OCI-LY3 (cell line): ENCODE measurements around the gene BTBD7.

Experiments used
- H2AFZ ChIP-seq: fragments of 200-600, 300-600 bp; shearing (Covaris generic); 2 replicates; pipeline ENCODE4 v1.6.0; 2014; ENCODE audit warnings: antibody characterized with exemption, low read depth, low read length
- H3K27ac ChIP-seq: fragments of 200-600, 300-600 bp; sonication (generic); 2 replicates; pipeline ENCODE4 v1.5.1; 2014; ENCODE audit warnings: mild to moderate bottlenecking, low read length, moderate library complexity, mixed read lengths
- H3K27me3 ChIP-seq: fragments of 200-600, 300-600 bp; sonication (generic); 2 replicates; pipeline ENCODE4 v1.6.1; 2014; ENCODE audit warnings: low read depth, low read length, mixed read lengths
- H3K36me3 ChIP-seq: fragments of 200-600, 300-600 bp; sonication (generic); replicated peaks from 2 replicates; pipeline ENCODE3; 2014; ENCODE audit warnings: low read depth, low read length, mixed read lengths
- H3K4me1 ChIP-seq: fragments of 300-600, 200-600 bp; sonication (generic); 2 replicates; pipeline ENCODE4 v1.6.1; 2014; ENCODE audit warnings: low read length, mixed read lengths
- H3K4me2 ChIP-seq: fragments of 200-600, 300-600 bp; sonication (generic); 2 replicates; pipeline ENCODE4 v1.6.1; 2014; ENCODE audit warnings: low read length, mixed read lengths
- H3K4me3 ChIP-seq: fragments of 300-600, 200-600 bp; sonication (generic); 2 replicates; pipeline ENCODE4 v1.5.1; 2014; ENCODE audit warnings: antibody characterized with exemption, mild to moderate bottlenecking, low read length, moderate library complexity
- H3K79me2 ChIP-seq: fragments of 300-600, 200-600 bp; shearing (Covaris generic); 2 replicates; pipeline ENCODE4 v1.6.1; 2014; ENCODE audit warnings: mild to moderate bottlenecking, low read length, mixed read lengths
- H3K9ac ChIP-seq: fragments of 300-600, 200-600 bp; shearing (Covaris generic); 2 replicates; pipeline ENCODE4 v1.6.0; 2014; ENCODE audit warnings: mild to moderate bottlenecking, low read length, moderate library complexity
- H3K9me3 ChIP-seq: fragments of 200-600, 300-600 bp; shearing (Covaris generic); 2 replicates; pipeline ENCODE4 v1.6.1; 2014; ENCODE audit warnings: low read length, mixed read lengths; ENCODE audit not compliant: insufficient read depth
- H4K20me1 ChIP-seq: fragments of 200-600, 300-600 bp; sonication (generic); 2 replicates; pipeline ENCODE4 v1.6.1; 2016; ENCODE audit warnings: low read length, mixed read lengths; ENCODE audit not compliant: insufficient read depth
- CTCF ChIP-seq: fragments of 200-600, 300-600 bp; sonication (generic); IDR thresholded peaks from 2 replicates; pipeline ENCODE4 v1.5.1; 2014; ENCODE audit warnings: antibody characterized with exemption, low read length, low read depth
- EZH2phosphoT487 ChIP-seq: fragments of 200-600 bp; shearing (Covaris generic); IDR thresholded peaks from 2 replicates; pipeline ENCODE4 v1.6.1; 2018; ENCODE audit warnings: antibody characterized with exemption, mixed run types, low read depth

Gene BTBD7

GRCh38 chr14:93200553-93200952, 132.3 kb downstream of the BTBD7 start:
- Histone ChIP-seq H3K4me2 (no peak overlapping the region), H3K79me2 (peaks cover 32% of the 10 kb centered on the region), H3K36me3 (peaks cover 22% of the 10 kb centered on the region), H3K27me3 (no peaks in the 10 kb centered on the region), H3K27ac (no peak overlapping the region), H2AFZ (no peak overlapping the region), H3K4me1 (peaks cover 6% of the 10 kb centered on the region), H3K9ac (no peak overlapping the region), H3K4me3 (no peak overlapping the region), H3K9me3 (no peaks in the 10 kb centered on the region), H4K20me1 (no peaks in the 10 kb centered on the region)
- TF ChIP-seq CTCF (no peak), EZH2phosphoT487 (no peak)

- H3K4me3 ChIP-seq, result no peak overlapping the region
- H3K27ac ChIP-seq, result no peak overlapping the region
- H3K79me2 ChIP-seq, result peaks cover 17% of the 10 kb centered on the region
- TF ChIP-seq EZH2phosphoT487 (no peak), CTCF (no peak)
- H3K27me3 ChIP-seq, result no peaks in the 10 kb centered on the region
- H3K4me1 ChIP-seq, result no peaks in the 10 kb centered on the region
- no peak overlapping the region for H2AFZ ChIP-seq
- H3K9ac ChIP-seq, result no peak overlapping the region
- H3K36me3 ChIP-seq, result peaks cover 12% of the 10 kb centered on the region
- H4K20me1 ChIP-seq, result no peaks in the 10 kb centered on the region
- no peaks in the 10 kb centered on the region for H3K9me3 ChIP-seq
- H3K4me2 ChIP-seq, result no peak overlapping the region
Observed at GRCh38 chr14:93199031-93199430, 133.8 kb downstream of the BTBD7 start.

GRCh38 chr14:93195316-93195999, 137.4 kb downstream of the BTBD7 start:
- no peaks in the 10 kb centered on the region for H3K9me3 ChIP-seq
- H3K36me3 ChIP-seq, result peaks cover 15% of the 10 kb centered on the region
- TF ChIP-seq EZH2phosphoT487, result no peak
- no peak for TF ChIP-seq CTCF
- H3K4me3 ChIP-seq, result no peak overlapping the region
- H3K4me1 ChIP-seq, result no peaks in the 10 kb centered on the region
- no peaks in the 10 kb centered on the region for H3K79me2 ChIP-seq
- no peaks in the 10 kb centered on the region for H3K27me3 ChIP-seq
- H3K27ac ChIP-seq, result no peak overlapping the region
- no peaks in the 10 kb centered on the region for H4K20me1 ChIP-seq
- no peak overlapping the region for H2AFZ ChIP-seq
- H3K4me2 ChIP-seq, result no peak overlapping the region
- H3K9ac ChIP-seq, result no peak overlapping the region
